HEK293T (cell line): ENCODE data around the gene CWH43.
"Not testable (repeated sequence)": the region's sequence is repeated elsewhere in the genome, so short reads cannot be mapped to it uniquely, and the experiment has no call there.

Experiments
- ARNT ChIP-seq: fragments of 450-650 bp; IDR thresholded peaks from 2 replicates; pipeline ENCODE4 v1.6.1; 2017; ENCODE audit warnings: mild to moderate bottlenecking
- BHLHE40 ChIP-seq: fragments of 450-650 bp; IDR thresholded peaks from 2 replicates; pipeline ENCODE4 v1.6.1; 2016; ENCODE audit warnings: mild to moderate bottlenecking, moderate library complexity, borderline replicate concordance
- FOXA1 ChIP-seq: fragments of 450-650 bp; IDR thresholded peaks from 2 replicates; pipeline ENCODE4 v1.6.1; 2016; ENCODE audit warnings: mild to moderate bottlenecking
- FOXK2 ChIP-seq: fragments of 450-650 bp; IDR thresholded peaks from 2 replicates; pipeline ENCODE4 v1.6.1; 2016; ENCODE audit warnings: mild to moderate bottlenecking
- FOXM1 ChIP-seq: fragments of 450-650 bp; IDR thresholded peaks from 2 replicates; pipeline ENCODE4 v1.6.1; 2017; ENCODE audit warnings: mild to moderate bottlenecking, borderline replicate concordance
- HDGF ChIP-seq: fragments of 450-650 bp; IDR thresholded peaks from 2 replicates; pipeline ENCODE4 v1.6.1; 2017; ENCODE audit warnings: antibody characterized with exemption, borderline replicate concordance
- NFRKB ChIP-seq: fragments of 450-650 bp; IDR thresholded peaks from 2 replicates; pipeline ENCODE4 v1.6.1; 2016; ENCODE audit warnings: mild to moderate bottlenecking, moderate library complexity
- PKNOX1 ChIP-seq: fragments of 450-650 bp; IDR thresholded peaks from 2 replicates; pipeline ENCODE4 v1.6.1; 2016
- SP1 ChIP-seq: fragments of 450-650 bp; IDR thresholded peaks from 2 replicates; pipeline ENCODE4 v1.6.1; 2017
- SUZ12 ChIP-seq: fragments of 450-650 bp; IDR thresholded peaks from 2 replicates; pipeline ENCODE4 v1.6.1; 2016; ENCODE audit warnings: mild to moderate bottlenecking
- TARDBP ChIP-seq: fragments of 450-650 bp; IDR thresholded peaks from 2 replicates; pipeline ENCODE4 v1.6.1; 2016
- ZNF384 ChIP-seq: fragments of 450-650 bp; IDR thresholded peaks from 2 replicates; pipeline ENCODE4 v1.6.1; 2016

- TF ChIP-seq BHLHE40, TARDBP, FOXK2, FOXM1, ARNT, FOXA1, ZNF384, SP1, PKNOX1, SUZ12, NFRKB, HDGF: not testable (repeated sequence)
Measured at GRCh38 chr4:49072196-49072595, 86.1 kb downstream of the CWH43 start.
